Colonic mucosa (tissue), 4 donors: ENCODE measurements around the gene CADM1. TPM values are rescaled to one million over a fixed set of nuclear protein-coding genes. Genes with fewer than 3 reads are reported as not detected.

Source experiments
- DNase-seq: peaks from one replicate; pipeline ENCODE4 v3.0.0-alpha.2; 2020
- H3K27ac ChIP-seq: fragments of 200-600 bp; one replicate; pipeline ENCODE4 v1.8.0; 2021
- H3K27me3 ChIP-seq: fragments of 200-600 bp; one replicate; pipeline ENCODE4 v1.8.0; 2021
- H3K36me3 ChIP-seq: fragments of 200-600 bp; one replicate; pipeline ENCODE4 v1.8.0; 2021
- H3K4me1 ChIP-seq: fragments of 200-600 bp; one replicate; pipeline ENCODE4 v1.8.0; 2021; ENCODE audit warnings: mild to moderate bottlenecking
- H3K4me3 ChIP-seq: fragments of 200-600 bp; one replicate; pipeline ENCODE4 v1.8.0; 2021
- H3K9ac ChIP-seq, 2 donors: one replicate each; pipeline ENCODE4 v1.7.0; 2013; ENCODE audit warnings: control low read depth in 2 of 2, low read depth in 2 of 2, low read length in 2 of 2
- H3K9me3 ChIP-seq: fragments of 200-600 bp; one replicate; pipeline ENCODE4 v1.8.0; 2021
- intact Hi-C: fragments of 100-400 bp; cut with DNase I; formaldehyde crosslinking; loops from one replicate; pipeline ENCODE4 v1.14.1; 2022
- total RNA-seq, 2 donors: library from RNA; stranded (reverse); fragmentation: NEBNext Ultra II Directional in 1 of 2; extraction: Animal tissue kit (Norgen Biotek cat#: 25700) in 1 of 2; gene quantifications; one replicate each; pipeline ENCODE4 v1.2.1, GENCODE V29; 2021
- TF ChIP-seq, protein P1 (sequence below): fragments of 200-600 bp; IDR thresholded peaks from one replicate; pipeline ENCODE4 v1.8.0; 2022; ENCODE audit warnings: antibody characterized with exemption, mild to moderate bottlenecking
- donor health status: healthy.
- donor health status: DM: no; HTN: no; CAD: no.
- donor health status: DM: no; HTN: no; CAD: no.

Gene CADM1
- total RNA-seq, 2 donors from 2014 or later, result 5.2 to 6.4 TPM

DNA sequence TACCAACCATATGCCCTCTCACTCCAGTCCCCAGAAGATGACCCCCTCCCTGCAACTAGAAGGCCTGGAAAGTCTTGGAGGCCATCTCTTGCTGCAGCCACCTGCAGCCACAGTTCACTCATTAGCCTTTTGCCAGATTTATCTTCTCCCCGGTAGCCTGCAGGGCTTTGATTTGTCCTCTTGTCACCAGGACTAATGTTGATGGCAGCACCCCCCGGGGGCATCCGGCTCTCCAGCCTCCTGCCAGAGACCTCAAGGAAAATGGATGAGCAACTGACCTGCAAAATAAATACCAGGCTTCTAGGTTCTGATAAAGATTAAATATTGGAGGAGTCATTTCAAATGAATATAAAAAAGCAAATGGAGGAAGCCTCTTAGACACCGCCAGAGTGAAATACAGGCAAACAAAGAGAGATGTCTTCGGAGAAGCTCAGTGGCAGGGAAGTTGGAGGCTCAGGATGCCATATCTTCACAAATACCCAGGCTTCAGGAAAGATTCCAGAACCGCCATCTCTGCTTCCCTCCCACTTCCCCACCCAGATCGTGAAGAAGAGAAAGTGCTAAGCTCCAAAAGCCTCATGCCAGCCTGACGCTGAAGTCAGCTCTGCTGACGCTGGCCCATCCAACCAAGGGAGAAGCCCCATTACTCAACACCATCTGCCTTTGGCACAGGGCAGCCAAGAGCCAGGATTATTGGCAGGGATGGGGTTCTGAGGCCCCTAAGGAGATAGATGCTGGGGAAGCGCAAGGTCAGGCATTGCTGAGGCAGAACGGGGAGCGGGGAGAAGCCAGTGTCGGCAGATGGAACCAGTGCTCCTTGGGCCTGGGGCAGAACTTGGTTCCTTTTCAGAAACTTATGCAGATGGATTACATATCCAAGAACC lies 362.7 kb downstream of the CADM1 start:
- no peaks in the 10 kb centered on the region for H3K9me3 ChIP-seq
- DNase-seq, result no peak
- TF ChIP-seq, protein P1, sequence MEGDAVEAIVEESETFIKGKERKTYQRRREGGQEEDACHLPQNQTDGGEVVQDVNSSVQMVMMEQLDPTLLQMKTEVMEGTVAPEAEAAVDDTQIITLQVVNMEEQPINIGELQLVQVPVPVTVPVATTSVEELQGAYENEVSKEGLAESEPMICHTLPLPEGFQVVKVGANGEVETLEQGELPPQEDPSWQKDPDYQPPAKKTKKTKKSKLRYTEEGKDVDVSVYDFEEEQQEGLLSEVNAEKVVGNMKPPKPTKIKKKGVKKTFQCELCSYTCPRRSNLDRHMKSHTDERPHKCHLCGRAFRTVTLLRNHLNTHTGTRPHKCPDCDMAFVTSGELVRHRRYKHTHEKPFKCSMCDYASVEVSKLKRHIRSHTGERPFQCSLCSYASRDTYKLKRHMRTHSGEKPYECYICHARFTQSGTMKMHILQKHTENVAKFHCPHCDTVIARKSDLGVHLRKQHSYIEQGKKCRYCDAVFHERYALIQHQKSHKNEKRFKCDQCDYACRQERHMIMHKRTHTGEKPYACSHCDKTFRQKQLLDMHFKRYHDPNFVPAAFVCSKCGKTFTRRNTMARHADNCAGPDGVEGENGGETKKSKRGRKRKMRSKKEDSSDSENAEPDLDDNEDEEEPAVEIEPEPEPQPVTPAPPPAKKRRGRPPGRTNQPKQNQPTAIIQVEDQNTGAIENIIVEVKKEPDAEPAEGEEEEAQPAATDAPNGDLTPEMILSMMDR, result no peak
- intact Hi-C loops, result no loop called here
- H3K4me3 ChIP-seq, result no peak overlapping the region
- no peak overlapping the region for H3K9ac ChIP-seq
- H3K27ac ChIP-seq, result no peak overlapping the region
- H3K27me3 ChIP-seq, result no peaks in the 10 kb centered on the region
- H3K4me1 ChIP-seq, result no peaks in the 10 kb centered on the region
- no peaks in the 10 kb centered on the region for H3K36me3 ChIP-seq

DNA sequence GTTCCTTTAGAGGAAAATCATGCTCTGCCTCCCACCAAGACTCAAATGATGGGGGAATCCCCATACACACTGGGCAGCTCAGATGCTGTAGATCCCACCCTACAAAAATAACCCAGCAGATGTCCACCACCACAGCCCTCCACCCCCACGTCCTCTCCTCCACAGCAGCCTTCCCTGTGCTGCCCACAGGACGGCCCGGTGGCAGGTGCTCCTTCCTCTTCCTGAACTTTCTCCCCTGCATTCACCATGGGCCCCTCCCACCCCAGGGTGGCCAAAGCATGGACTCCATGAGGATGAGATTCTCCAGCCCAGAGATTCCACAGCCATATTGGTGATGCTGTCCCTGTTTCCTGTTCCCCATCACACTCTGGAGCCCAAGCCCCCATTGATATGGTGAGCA lies 368.3 kb downstream of the CADM1 start:
- no peak for DNase-seq
- no peaks in the 10 kb centered on the region for H3K36me3 ChIP-seq
- intact Hi-C loops, result no loop called here

DNA sequence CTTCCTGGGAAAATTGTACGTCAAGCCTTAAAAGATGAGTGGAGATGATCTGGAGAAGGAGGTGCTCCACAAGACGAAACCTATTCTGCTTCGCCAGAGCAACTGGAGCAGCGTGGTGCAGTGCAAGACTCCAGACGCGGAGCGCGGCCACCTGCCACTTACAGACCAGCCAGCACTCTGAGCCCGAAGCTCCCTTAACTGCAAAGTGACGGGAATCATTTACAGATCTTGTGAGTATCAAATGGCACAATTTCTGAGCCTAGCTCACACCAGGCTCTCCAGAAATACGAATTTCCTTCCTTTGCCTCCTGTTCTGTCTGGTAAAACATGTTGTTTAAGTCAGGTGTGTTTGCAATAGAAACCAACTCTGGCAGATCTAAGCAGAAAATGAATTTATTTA lies 369.3 kb downstream of the CADM1 start:
- DNase-seq, result no peak
- no peak overlapping the region for H3K27ac ChIP-seq
- H3K4me1 ChIP-seq, result no peaks in the 10 kb centered on the region
- intact Hi-C loops, result no loop called here
- no peaks in the 10 kb centered on the region for H3K27me3 ChIP-seq
- H3K9me3 ChIP-seq, result no peaks in the 10 kb centered on the region
- TF ChIP-seq, protein P1, result no peak
- no peaks in the 10 kb centered on the region for H3K36me3 ChIP-seq
- no peak overlapping the region for H3K9ac ChIP-seq
- no peak overlapping the region for H3K4me3 ChIP-seq

More for the DNA sequence above, 368.3 kb downstream of the CADM1 start:
- Histone ChIP-seq H3K4me1 (no peaks in the 10 kb centered on the region), H3K27ac (no peak overlapping the region), H3K27me3 (no peaks in the 10 kb centered on the region), H3K4me3 (no peak overlapping the region), H3K9me3 (no peaks in the 10 kb centered on the region), H3K9ac (no peak overlapping the region)
- TF ChIP-seq, protein P1, result no peak

DNA sequence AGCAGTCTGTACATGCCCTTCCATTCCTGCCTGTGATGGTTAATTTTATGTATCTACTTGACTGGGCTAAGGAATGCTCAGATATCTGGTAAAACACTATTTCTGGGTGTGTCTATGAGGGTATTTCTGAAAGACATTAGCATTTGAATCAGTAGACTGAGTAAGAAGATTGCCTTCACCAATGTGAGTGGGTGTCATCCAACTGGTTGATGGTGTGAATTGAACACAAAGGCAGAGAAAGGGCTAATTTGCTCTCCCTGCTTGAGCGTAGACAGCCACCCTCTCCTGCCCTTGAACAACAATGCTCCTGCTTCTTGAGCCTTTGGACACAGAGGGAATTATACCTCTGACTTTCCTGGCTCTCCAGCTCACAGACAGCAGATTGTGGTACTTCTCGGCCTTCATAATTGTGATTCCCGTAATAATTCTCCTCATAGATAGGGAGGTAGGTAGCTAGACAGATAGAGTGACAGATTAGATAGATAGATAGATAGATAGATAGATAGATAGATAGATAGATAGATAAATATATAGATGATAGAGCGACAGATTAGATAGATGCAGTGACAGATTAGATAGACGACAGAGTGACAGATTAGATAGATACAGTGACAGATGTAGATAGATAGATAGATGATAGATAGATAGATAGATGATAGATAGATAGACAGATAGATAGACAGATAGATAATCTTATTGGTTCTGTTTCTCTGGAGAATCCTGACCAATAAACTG lies 370.6 kb downstream of the CADM1 start:
- Histone ChIP-seq H3K27ac (no peak overlapping the region), H3K9ac (no peak overlapping the region), H3K36me3 (no peaks in the 10 kb centered on the region), H3K4me3 (no peak overlapping the region), H3K27me3 (no peaks in the 10 kb centered on the region), H3K9me3 (no peaks in the 10 kb centered on the region), H3K4me1 (no peaks in the 10 kb centered on the region)
- TF ChIP-seq, protein P1, result no peak
- no peak for DNase-seq
- intact Hi-C loops, result no loop called here

DNA sequence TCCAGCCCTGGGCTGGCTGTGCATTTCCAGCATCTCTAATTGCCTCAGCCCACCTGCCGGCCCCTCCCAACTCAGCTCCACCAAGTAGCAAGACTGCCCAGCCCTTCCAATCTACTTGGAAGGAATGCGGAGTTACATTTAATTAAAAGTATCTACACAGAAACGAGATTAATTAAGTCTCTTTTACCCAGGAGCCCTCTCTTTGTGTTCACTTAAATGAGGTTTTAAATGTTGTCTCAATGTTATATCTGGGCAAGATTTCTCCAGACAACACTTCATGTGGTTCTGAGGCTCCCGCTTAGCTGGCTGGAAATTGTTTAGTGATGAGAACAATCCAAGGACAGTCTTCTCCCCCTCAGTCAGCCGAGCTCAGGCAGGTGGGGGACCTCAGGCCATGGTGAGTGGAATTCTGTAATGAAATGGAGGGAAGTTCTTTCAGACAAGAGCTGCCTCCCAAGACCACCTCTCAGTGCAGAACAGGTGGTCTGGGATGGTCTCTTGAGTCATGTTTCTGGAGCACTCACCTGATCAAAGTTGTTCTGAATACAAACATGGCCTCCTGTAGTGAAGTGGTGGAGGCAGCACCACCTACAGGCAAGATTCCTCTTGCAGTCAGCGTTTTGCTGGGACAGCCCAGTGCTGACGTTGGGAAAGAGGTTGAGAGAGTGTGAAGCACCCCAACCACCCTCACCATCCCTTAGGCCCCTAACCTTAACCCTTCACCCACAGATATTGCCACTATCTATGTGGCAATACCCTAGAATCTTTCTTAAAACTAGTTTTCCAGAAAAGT lies 371.6 kb downstream of the CADM1 start:
- TF ChIP-seq, protein P1, result no peak
- no peak for DNase-seq
- no peak overlapping the region for H3K9ac ChIP-seq
- no peaks in the 10 kb centered on the region for H3K9me3 ChIP-seq
- H3K4me3 ChIP-seq, result no peak overlapping the region
- no peaks in the 10 kb centered on the region for H3K4me1 ChIP-seq
- intact Hi-C loops, result no loop called here
- no peaks in the 10 kb centered on the region for H3K36me3 ChIP-seq
- H3K27me3 ChIP-seq, result no peaks in the 10 kb centered on the region
- H3K27ac ChIP-seq, result no peak overlapping the region
